DOHH2 (cell line): Measurements from ENCODE around the gene AKNA.
"Not testable (repeated sequence)": the region's sequence is repeated elsewhere in the genome, so short reads cannot be mapped to it uniquely, and the experiment has no call there.

Experiments used
- H3F3A ChIP-seq: fragments of 200-600 bp; sonication (generic), shearing (Covaris generic); 2 replicates; pipeline ENCODE4 v1.6.0; 2016; ENCODE audit warnings: antibody characterized with exemption, mild to moderate bottlenecking; ENCODE audit not compliant: control insufficient read depth, insufficient read depth
- H3K27ac ChIP-seq: fragments of 200-600 bp; sonication (generic); 2 replicates; pipeline ENCODE4 v1.5.1; 2014; ENCODE audit warnings: low read depth, mild to moderate bottlenecking, low read length, moderate library complexity
- H3K27me3 ChIP-seq: fragments of 200-600 bp; sonication (generic); 2 replicates; pipeline ENCODE4 v1.6.1; 2014; ENCODE audit warnings: mild to moderate bottlenecking, low read length, mixed read lengths; ENCODE audit not compliant: control insufficient read depth
- H3K36me3 ChIP-seq: fragments of 200-600 bp; sonication (generic); 2 replicates; pipeline ENCODE4 v1.6.1; 2014; ENCODE audit warnings: mild to moderate bottlenecking, low read length, moderate library complexity, mixed read lengths; ENCODE audit not compliant: control insufficient read depth
- H3K4me1 ChIP-seq: fragments of 200-600 bp; sonication (generic); 2 replicates; pipeline ENCODE4 v1.6.1; 2014; ENCODE audit warnings: mild to moderate bottlenecking, low read length, mixed read lengths; ENCODE audit not compliant: control insufficient read depth
- H3K4me2 ChIP-seq: fragments of 200-600 bp; sonication (generic); 2 replicates; pipeline ENCODE4 v1.6.0; 2014; ENCODE audit warnings: mild to moderate bottlenecking, low read length, moderate library complexity
- H3K4me3 ChIP-seq: fragments of 200-600 bp; sonication (generic); 2 replicates; pipeline ENCODE4 v1.5.1; 2014; ENCODE audit warnings: mild to moderate bottlenecking, low read length, mixed read lengths
- H3K79me2 ChIP-seq: fragments of 200-600 bp; sonication (generic); 2 replicates; pipeline ENCODE4 v1.6.1; 2014; ENCODE audit warnings: mild to moderate bottlenecking, low read length, mixed read lengths; ENCODE audit not compliant: control insufficient read depth
- H3K9me2 ChIP-seq: fragments of 200-600 bp; sonication (generic); replicated peaks from 2 replicates; pipeline ENCODE4 v1.6.1; 2014; ENCODE audit warnings: mild to moderate bottlenecking, low read length, mixed read lengths; ENCODE audit not compliant: control insufficient read depth
- H3K9me3 ChIP-seq: fragments of 200-600 bp; sonication (generic); 2 replicates; pipeline ENCODE4 v1.6.1; 2014; ENCODE audit warnings: antibody characterized with exemption, low read length, mixed read lengths; ENCODE audit not compliant: control insufficient read depth, insufficient read depth
- H4K20me1 ChIP-seq: fragments of 200-600 bp; sonication (generic); 2 replicates; pipeline ENCODE4 v1.6.0; 2014; ENCODE audit warnings: low read depth, mild to moderate bottlenecking, antibody characterized with exemption, low read length, moderate library complexity; ENCODE audit not compliant: control insufficient read depth, insufficient read depth
- CTCF ChIP-seq: fragments of 200-600 bp; sonication (generic); IDR thresholded peaks from one replicate; pipeline ENCODE4 v1.5.1; 2014; ENCODE audit warnings: antibody characterized with exemption, mild to moderate bottlenecking, low read depth, low read length; ENCODE audit not compliant: poor library complexity, severe bottlenecking
- EZH2phosphoT487 ChIP-seq: fragments of 200-600 bp; sonication (generic); IDR thresholded peaks from 2 replicates; pipeline ENCODE4 v1.6.1; 2017; ENCODE audit warnings: borderline replicate concordance, mild to moderate bottlenecking, antibody characterized with exemption, low read length, moderate library complexity, mixed read lengths

Gene AKNA

DNA sequence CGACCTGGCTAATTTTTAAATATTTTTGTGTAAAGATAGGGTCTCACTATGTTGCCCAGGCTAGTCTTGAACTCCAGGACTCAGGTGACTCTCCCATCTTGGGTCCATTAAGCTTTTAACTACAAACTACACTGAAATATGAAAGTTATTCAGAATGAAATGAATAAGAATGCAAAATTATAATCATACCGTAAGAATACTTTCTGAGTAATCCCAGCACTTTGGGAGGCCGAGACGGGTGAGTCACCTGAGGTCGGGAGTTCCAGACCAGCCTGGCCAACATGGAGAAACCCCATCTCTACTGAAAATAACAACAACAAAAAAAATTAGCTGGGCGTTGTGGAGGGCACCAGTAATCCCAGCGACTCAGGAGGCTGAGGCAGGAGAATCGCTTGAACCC lies 66.0 kb downstream of the AKNA start:
- Histone ChIP-seq H3K9me3 (no peaks in the 10 kb centered on the region), H3K4me3 (no peak overlapping the region), H3K36me3 (no peaks in the 10 kb centered on the region), H3K79me2 (no peaks in the 10 kb centered on the region), H4K20me1 (no peaks in the 10 kb centered on the region), H3K4me1 (no peaks in the 10 kb centered on the region), H3F3A (no peaks in the 10 kb centered on the region), H3K4me2 (no peak overlapping the region), H3K27me3 (peaks cover 6% of the 10 kb centered on the region), H3K9me2 (no peaks in the 10 kb centered on the region), H3K27ac (no peak overlapping the region)
- TF ChIP-seq EZH2phosphoT487: no peak
- no peak for TF ChIP-seq CTCF

- H3K27ac ChIP-seq, H4K20me1 ChIP-seq, H3K4me1 ChIP-seq, H3K27me3 ChIP-seq, H3F3A ChIP-seq, H3K9me3 ChIP-seq, H3K4me3 ChIP-seq, H3K4me2 ChIP-seq, H3K9me2 ChIP-seq, H3K79me2 ChIP-seq, H3K36me3 ChIP-seq: not testable (repeated sequence)
These were observed 67.1 kb downstream of the AKNA start for GRCh38 chr9:114320710-114321109.

- Histone ChIP-seq H3K4me1 (no peaks in the 10 kb centered on the region), H3K79me2 (no peaks in the 10 kb centered on the region), H3K4me2 (no peak overlapping the region), H3K4me3 (no peak overlapping the region), H3K9me3 (no peaks in the 10 kb centered on the region), H3F3A (no peaks in the 10 kb centered on the region), H3K27ac (no peak overlapping the region), H3K36me3 (no peaks in the 10 kb centered on the region), H3K9me2 (no peaks in the 10 kb centered on the region), H4K20me1 (no peaks in the 10 kb centered on the region), H3K27me3 (peaks cover 6% of the 10 kb centered on the region)
- TF ChIP-seq CTCF: no peak
- TF ChIP-seq EZH2phosphoT487: no peak
These were observed 68.6 kb downstream of the AKNA start for GRCh38 chr9:114319147-114319546.

DNA sequence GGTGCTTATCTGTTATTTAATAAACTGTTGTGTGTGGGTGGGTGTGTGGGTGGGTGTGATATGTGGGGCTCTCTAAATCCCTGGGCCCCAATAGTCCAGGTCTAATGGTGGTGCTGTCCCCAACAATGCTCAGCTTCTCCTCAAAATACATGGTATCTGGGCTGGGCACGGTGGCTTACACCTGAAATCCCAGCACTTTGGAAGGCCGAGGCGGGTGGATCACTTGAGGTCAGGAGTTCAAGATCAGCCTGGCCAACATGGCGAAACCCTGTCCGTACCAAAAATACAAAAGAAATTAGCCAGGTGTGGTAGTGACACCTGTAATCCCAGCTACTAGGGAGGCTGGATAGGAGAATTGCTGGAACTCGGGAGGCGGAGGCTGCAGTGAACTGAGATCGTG lies 69.4 kb downstream of the AKNA start:
- Histone ChIP-seq H3K36me3 (no peaks in the 10 kb centered on the region), H4K20me1 (no peaks in the 10 kb centered on the region), H3K4me3 (no peak overlapping the region), H3K27ac (no peak overlapping the region), H3K4me2 (no peak overlapping the region), H3F3A (no peaks in the 10 kb centered on the region), H3K9me2 (no peaks in the 10 kb centered on the region), H3K79me2 (no peaks in the 10 kb centered on the region), H3K9me3 (no peaks in the 10 kb centered on the region), H3K27me3 (peaks cover 4% of the 10 kb centered on the region), H3K4me1 (no peaks in the 10 kb centered on the region)
- TF ChIP-seq CTCF: no peak
- no peak for TF ChIP-seq EZH2phosphoT487
